Left ventricle myocardium inferior (tissue), 1 donor: Measurements from ENCODE around the gene IQCM. TPM values are rescaled to one million over a fixed set of nuclear protein-coding genes. Genes with fewer than 3 reads are reported as not detected.

Experiments used
- DNase-seq: peaks from one replicate; pipeline ENCODE4 v3.0.0-alpha.2; 2020
- H3K27ac ChIP-seq: fragments of 200-600 bp; replicated peaks from 2 replicates; pipeline ENCODE4 v1.8.0; 2021
- H3K27me3 ChIP-seq: fragments of 200-600 bp; 2 replicates; pipeline ENCODE4 v1.8.0; 2021; ENCODE audit warnings: low read depth
- H3K36me3 ChIP-seq: fragments of 200-600 bp; 2 replicates; pipeline ENCODE4 v1.8.0; 2021
- H3K4me1 ChIP-seq: fragments of 200-600 bp; 2 replicates; pipeline ENCODE4 v1.8.0; 2021
- H3K4me3 ChIP-seq: fragments of 200-600 bp; 2 replicates; pipeline ENCODE4 v1.8.0; 2021; ENCODE audit warnings: mild to moderate bottlenecking, moderate library complexity
- H3K9me3 ChIP-seq: fragments of 200-600 bp; replicated peaks from 2 replicates; pipeline ENCODE4 v1.8.0; 2021
- CTCF ChIP-seq: fragments of 200-600 bp; IDR thresholded peaks from 2 replicates; pipeline ENCODE4 v1.8.0; 2021; ENCODE audit warnings: antibody characterized with exemption, mild to moderate bottlenecking, borderline replicate concordance
- intact Hi-C: fragments of 100-400 bp; cut with micrococcal nuclease; formaldehyde crosslinking; loops from one replicate; pipeline ENCODE4 v1.11.0; 2022
- total RNA-seq: library from RNA; stranded (reverse); fragmentation: NEBNext Ultra II Directional; extraction: Animal tissue kit (Norgen Biotek cat#: 25700); gene quantifications from one replicate; pipeline ENCODE4 v1.2.1, GENCODE V29; 2021
- donor health status: DM: no; HTN: yes; CAD: no; lungs with severe emphysema.

IQCM gene
- total RNA-seq, 1 donor from 2014 or later = not detected

- Histone ChIP-seq H3K4me1 (no peaks in the 10 kb centered on the region), H3K27ac (no peak overlapping the region), H3K4me3 (no peak overlapping the region), H3K27me3 (no peaks in the 10 kb centered on the region), H3K9me3 (no peaks in the 10 kb centered on the region), H3K36me3 (no peaks in the 10 kb centered on the region)
- DNase-seq = no peak
- TF ChIP-seq CTCF = no peak
- intact Hi-C loops = no loop called here
These were observed 260.5 kb downstream of the IQCM start for GRCh38 chr4:149555146-149555545.

- Histone ChIP-seq H3K27ac (no peak overlapping the region), H3K9me3 (no peaks in the 10 kb centered on the region), H3K27me3 (no peaks in the 10 kb centered on the region), H3K36me3 (no peaks in the 10 kb centered on the region), H3K4me3 (no peak overlapping the region), H3K4me1 (no peaks in the 10 kb centered on the region)
- DNase-seq = no peak
- no peak for TF ChIP-seq CTCF
- intact Hi-C loops = no loop called here
These were observed 261.6 kb downstream of the IQCM start for GRCh38 chr4:149553959-149554520.

- H3K27ac ChIP-seq = no peak overlapping the region
- no peak for DNase-seq
- H3K36me3 ChIP-seq = no peaks in the 10 kb centered on the region
- H3K4me1 ChIP-seq = no peaks in the 10 kb centered on the region
- no peak for TF ChIP-seq CTCF
- no peaks in the 10 kb centered on the region for H3K9me3 ChIP-seq
- no peaks in the 10 kb centered on the region for H3K27me3 ChIP-seq
- H3K4me3 ChIP-seq = no peak overlapping the region
- intact Hi-C loops = no loop called here
These were observed 263.0 kb downstream of the IQCM start for GRCh38 chr4:149552601-149553000.

- H3K36me3 ChIP-seq = no peaks in the 10 kb centered on the region
- intact Hi-C loops = loop anchor here (10.0 kb wide), 1 partner anchor 175 kb away; no protein-coding TSS in a partner anchor
- DNase-seq = no peak
- H3K4me3 ChIP-seq = no peak overlapping the region
- H3K4me1 ChIP-seq = no peaks in the 10 kb centered on the region
- peak; percentile 57 for TF ChIP-seq CTCF
- H3K27me3 ChIP-seq = no peaks in the 10 kb centered on the region
- no peak overlapping the region for H3K27ac ChIP-seq
- H3K9me3 ChIP-seq = peaks cover 9% of the 10 kb centered on the region
These were observed 265.7 kb downstream of the IQCM start for GRCh38 chr4:149549911-149550310.

GRCh38 chr4:149534779-149535178, 280.9 kb downstream of the IQCM start:
- Histone ChIP-seq H3K36me3 (no peaks in the 10 kb centered on the region), H3K9me3 (peaks cover 17% of the 10 kb centered on the region), H3K4me3 (no peak overlapping the region), H3K27ac (no peak overlapping the region), H3K27me3 (no peaks in the 10 kb centered on the region), H3K4me1 (no peaks in the 10 kb centered on the region)
- DNase-seq = no peak
- intact Hi-C loops = no loop called here
- no peak for TF ChIP-seq CTCF
